Measurements from ENCODE around the gene PAFAH1B2.
"Not testable (repeated sequence)": the region's sequence is repeated elsewhere in the genome, so short reads cannot be mapped to it uniquely, and the experiment has no call there.

The PAFAH1B2 gene

DNA sequence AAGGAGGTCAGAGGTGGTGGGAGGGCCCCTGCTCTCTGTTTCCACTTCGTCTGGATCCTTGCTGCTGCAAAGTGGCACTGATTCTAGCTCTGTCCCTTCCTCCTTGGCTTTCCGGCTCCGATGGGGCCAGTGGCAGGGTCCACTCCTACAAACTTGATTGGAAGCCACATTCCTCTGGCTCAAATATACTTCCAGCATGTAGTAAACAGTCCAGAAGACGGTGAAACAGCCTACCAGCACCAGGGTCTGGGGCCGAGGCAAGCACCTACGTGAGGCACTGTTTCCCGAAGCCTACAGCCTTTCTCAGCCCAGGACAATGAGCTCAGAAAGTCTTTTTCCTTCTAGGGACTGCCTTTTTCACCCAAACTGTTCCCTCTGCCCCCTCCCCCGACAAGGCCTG, 62.0 kb downstream of the PAFAH1B2 start:
- not testable (repeated sequence) for DNase-seq

DNA sequence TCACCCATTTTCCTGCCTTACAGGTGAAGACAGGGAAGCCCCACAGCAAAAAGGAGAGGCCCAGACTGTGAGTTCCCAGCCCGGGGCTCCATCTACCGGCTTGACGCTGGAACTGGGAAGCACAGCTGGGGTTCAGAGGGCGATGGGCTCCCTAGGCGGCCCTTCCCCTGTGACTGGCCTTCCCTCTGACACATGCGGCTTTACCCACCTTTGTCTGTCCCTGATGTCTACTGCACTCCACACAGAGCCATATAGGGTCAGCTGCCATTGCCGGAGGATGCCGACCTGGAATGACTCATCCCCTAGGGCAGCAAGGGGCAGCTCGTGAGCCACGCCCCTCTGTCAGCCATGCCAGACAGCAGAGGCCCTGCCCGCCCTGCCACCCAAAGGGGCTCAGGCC, 62.8 kb downstream of the PAFAH1B2 start:
- not testable (repeated sequence) for DNase-seq

DNA sequence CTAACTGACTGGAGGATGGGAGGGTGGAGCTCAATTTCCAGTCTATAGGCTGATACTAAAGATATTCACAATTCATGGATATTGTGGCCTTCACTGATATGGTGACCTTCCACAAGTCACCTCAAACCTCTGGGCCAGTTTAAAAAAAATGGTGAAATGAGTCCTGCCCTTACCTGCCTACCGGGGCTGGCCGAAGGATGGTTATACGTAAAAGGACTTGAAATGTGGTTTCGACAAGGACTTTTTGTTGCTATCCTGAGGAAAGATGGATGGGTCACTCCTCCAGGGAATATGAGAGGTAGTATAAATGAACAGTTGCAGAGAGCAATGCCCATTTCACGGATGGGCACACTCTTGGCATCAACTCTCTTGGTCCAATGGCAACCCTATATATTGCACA, 63.4 kb downstream of the PAFAH1B2 start:
- DNase-seq, result not testable (repeated sequence)

DNA sequence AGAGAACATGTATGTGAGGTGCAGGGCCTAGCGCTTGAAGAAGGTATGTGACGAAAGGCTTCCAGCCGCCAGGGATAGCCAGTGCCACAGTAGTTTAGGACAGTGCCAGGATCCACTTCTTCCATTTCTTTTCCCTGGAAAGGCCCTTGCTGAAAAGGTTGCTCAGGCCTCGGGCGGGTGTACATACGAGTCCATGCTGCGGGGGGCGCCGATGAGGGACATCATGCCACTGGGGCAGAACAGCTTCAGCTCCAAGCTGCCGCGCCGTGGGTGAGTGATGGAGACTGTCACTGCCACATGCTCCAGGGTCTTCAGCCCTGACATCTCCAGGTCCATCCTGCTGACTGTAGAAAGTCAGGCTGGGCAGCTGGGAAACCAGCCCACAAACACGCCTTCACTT, 64.6 kb downstream of the PAFAH1B2 start:
- not testable (repeated sequence) for DNase-seq

DNA sequence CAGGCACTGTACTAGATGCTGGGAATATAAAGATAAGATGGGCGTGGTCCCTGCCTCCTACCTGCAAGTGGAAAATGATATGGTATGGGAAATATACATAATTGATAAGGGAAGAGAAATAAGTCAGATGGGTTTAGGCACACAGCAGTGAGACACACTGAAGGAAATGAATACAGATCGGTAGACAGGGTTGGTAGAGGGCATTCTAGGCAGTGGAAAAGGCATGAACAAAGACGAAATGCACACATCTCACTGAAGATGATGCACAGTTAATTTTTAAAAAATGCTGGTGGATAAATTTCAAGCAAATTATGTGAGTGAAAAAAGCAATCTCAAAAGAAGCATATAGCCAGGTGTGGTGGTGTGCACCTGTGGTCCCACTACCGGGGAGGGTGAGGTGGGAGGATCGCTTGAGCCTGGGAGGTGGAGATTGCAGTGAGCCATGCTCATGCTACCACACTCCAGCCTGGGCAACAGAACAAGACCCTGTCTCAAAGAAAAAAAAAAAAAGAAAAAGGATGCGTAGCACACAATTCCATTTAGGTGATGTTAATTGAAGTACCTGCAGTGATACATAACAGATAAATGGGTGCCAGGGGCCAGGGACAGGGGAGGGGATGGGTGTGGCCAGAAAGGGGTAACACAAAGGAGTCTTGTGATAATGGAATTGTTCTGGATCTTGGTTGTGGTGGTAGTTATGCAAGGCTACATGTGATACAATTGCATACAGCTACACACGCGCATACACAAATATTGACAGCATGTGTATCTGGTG, 65.5 kb downstream of the PAFAH1B2 start:
- DNase-seq, result not testable (repeated sequence)

DNA sequence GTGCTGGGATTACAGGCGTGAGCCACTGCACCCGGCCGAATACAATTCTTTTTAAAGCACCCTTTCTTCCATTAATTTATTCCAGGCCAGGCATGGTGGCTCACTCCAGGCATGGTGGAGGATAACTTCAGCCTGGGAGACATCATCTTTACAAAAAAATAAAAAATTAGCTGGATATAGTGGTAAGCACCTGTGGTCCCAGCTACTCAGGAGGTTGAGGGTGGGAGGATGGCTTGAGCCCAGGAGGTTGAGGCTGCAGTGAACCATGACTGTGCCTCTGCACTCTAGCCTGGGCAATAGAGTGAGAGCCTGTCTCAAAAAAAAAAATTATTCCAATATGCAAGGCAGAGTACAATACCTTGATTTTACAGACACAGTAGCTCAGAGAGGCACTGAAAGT, 66.5 kb downstream of the PAFAH1B2 start:
- no peak for DNase-seq

DNA sequence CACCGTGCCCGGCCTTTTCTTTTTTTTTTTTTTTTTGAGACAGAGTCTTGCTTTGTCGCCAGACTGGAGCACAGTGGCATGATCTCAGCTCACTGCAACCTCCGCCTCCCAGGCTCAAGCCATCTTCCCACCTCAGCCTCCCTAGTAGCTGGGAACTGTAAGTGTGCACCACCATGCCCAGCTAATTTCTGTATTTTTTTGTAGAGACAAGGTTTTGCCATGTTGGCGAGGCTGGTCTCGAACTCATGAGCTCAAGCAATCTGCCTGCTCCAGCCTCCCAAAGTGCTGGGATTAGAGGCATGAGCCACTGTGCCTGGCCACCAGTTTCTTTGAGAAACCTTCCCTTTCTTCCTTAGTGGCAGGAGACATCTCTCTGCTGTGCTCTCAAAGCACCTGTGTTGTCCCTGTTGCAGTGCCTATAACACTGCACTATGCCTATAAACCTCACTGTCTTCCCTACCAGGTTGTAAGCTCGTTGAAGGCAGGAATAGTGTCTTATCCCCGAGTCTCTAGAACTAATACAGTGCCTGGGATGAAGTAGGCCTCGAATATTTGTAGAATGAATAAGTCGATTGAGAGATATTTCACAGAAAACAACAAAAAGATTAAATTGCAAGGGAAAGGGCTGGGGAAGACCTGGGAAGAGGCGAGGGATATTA, 68.7 kb downstream of the PAFAH1B2 start:
- no peak for DNase-seq

DNA sequence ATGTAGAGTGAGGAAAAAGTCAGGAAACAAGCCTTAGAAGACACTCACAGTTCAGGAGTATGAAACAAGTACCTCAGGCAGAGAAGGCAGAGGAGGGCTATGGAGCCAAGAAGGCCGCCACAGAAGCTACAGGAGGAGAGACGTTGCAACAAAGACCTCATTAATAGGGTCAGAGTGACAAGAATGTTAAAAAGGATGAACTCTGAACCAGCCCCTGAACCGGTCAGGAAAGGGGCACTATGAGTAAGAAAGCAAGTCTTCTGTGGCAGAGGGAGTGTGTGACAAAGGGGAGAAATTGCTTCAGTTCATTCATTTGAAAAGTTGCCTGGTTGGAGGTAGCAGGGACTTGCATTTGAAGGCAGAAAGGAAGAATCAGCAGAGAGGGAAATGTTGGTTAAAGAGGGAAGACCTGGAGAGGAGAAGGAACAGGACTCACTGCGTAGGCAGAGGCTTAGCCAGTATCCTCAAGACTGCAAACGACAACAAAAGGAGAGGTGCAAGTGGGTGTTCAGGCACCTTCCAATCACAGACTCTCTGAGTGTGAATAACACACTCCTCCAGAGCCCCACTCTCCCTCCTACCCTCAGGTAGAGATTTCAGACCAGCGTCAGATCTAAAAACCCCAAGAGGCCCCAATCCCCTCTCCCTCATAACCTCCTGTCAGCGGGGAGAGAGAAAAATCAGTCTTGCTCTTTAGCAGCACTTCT, 70.5 kb downstream of the PAFAH1B2 start:
- no peak for DNase-seq

DNA sequence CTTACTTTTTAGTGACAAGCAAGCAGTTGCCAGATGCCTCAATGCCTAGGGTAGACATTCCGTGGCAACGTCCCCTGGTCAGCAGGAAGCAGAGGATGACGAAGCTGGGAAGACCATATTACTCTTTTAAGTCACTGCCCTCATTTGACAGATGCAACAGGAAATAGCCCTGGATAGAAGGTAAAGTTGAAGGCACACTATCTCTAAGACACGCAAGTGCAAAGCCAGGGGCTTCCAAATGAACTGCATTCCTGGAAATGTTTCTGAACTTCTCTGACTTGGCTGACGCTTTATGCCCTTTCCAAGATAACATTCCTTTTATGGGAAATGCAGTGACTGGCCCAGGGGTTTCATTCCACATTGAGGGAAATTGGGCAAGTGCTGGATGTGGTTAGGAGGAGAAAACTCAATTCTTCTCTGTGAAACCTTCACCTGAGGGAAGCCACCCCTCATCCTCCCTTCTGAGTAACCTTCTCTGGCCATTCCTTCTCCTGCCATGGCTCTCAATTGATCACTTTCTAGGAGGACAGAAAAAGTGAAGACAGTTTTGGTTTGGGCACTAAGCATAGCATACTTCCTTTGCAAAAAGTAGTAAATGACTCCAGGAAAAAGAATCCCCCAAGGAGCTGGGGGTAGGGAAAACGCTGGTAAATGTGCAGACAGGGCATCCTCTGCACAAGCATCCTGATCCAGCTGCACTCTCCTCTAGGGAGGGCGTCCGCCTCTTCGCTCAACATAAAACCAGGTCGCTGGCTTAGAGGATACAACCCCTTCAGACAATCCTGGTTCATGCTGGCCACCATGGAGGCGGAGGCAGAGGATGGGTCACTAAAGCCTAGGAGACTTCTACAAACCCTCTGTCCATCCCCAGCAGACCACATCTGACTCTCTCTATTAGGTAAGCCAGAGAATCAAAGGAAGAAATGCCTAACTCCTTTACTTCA, 73.3 kb downstream of the PAFAH1B2 start:
- no peak for DNase-seq

DNA sequence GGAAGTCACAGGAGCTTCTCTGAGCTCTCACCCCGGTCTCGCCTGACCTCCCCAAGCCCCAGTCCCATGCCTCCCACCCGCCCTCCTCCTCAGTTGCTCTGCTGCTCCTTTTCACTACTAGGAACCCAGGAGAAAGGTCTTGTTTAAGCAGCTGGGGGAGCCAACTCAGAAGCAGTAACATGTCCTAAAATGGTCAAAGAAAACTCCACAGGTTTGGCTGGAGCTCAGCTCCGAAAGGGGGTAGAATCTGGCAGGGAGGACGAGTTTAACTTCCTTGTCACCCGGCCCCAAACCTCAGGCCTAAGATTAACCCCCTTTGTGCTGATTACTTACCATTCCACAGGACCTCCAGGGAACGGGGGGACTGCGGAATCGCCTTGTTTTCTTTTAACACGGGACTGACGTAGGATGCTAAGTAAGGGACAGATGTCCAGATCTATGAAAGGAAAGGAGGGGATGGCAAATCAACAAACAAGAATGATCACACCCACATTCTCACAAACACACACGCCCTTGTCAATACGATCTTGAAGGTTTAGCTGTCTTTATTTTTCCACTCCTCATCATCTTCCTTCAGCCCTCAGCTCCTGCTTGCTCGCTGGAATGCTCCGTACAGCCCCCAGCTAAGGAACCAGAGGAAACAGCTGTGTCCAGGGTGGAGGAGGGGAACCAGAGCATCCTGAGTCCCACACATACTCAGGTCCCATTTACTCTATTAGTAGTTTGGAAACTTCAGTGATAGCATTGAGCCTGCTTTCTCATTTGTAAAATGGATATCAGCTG, 74.2 kb downstream of the PAFAH1B2 start:
- no peak for DNase-seq

DNA sequence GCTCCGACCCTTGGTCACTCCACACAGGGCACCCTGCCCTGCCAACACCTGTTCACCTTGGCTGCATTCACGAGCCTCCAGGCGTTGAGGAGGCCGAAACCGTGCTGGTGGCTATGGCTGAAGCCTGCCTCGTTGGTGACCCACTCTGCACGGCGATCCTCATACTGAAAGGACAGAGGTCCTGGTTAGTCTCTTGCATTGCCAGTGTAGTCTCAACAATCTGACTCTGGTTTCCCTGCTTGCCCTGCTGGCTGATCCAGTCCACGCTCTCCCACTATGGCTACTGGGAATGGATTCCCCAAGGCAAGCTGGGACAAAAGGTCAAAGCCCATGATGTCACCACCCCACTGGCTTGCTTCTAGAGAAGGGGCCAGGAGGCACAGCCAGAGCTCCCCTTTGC, 74.9 kb downstream of the PAFAH1B2 start:
- DNase-seq, result no peak

DNA sequence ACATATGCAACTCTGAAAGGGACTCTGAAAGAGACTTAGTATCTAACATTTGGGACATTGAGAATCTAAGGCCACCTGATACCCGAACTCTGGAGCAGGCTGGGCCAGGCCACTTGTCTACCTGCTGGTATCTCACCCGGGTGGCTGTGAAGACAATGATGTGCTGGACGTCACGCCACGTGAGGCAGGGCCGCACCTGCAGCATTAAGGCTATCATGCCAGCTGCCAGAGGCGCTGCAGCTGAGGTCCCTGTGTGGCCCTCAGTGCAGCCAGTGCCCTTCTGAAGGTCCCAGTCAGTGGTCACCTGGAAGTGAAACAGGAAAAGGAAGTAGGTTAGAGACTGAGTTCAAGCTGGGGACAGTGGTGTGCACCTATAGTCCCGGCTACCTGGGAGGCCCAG, 75.4 kb downstream of the PAFAH1B2 start:
- DNase-seq, result no peak

DNA sequence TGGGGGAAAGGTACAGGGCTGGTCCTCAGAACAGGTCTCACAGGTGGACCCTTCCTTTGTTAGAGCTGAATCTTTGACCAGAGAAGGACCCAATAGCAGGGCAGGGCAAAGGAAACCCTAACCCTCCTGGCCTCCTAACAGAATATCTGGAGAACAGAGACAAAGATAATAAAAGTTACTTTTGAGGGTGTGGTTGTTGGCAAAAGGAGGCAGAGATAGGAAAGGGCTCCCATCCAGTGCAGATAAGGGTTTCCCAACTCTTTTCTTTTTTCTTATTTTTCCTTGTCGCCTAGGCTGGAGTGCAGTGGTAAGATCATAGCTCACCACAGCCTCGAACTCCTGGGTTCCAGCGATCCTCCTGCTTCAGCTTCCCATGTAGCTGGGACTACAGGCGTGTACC, 75.9 kb downstream of the PAFAH1B2 start:
- no peak for DNase-seq

DNA sequence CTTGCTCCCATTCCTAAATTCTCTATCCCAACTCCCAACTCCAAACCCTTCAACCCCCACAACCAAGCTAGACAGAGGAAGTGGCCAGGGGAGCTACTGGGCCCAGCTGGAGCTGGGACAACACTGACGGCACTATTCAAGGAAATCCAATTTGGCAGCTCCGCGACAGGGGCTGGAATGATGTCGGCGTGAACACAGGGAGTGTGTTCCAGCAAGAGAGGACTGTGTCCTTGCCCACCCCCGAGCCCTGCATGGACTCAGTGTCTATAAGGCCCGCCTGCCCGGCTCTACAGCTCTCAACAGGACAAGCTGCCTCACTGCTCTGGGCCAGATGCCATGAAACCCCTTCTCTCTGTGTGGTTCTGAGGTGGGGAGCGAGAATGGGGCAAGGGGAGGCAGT, 76.5 kb downstream of the PAFAH1B2 start:
- no peak for DNase-seq

DNA sequence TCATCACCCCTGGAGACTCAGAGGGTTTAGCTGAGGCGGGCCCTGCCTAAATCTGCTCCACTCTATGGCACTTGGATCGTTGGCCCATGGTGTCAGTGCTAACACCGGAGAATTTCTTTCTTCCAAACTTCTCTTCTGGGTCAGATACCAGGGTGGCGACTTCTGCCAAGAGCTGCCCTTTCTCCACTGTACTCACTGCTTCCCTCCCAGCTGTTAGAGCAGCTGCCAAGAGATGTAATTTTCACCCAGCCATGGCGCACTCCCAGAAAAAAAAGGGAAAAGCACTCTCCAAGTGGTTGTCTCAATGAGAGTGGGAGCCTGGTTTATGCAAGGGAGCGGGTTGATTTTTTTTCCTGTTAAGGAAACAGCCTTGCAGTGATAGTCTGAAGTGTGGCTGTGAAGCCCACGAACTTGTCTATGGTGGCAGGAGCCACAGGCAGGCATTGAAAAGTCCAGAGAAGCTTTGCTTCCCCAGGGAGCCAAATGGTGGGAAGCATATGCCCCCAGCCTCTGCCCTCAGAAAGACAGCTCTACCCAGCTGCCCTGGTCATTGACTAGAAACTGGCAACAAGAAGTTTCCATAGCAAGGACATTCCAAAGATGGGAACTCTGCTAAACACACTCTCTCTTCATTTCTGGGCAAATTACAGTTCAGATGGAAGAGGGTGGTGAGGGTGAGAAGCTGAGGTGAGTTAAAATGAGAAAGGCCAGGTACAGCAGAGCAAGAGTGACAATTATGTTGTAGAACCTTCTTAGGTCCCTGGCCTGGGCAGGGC, 77.1 kb downstream of the PAFAH1B2 start:
- no peak for DNase-seq

DNA sequence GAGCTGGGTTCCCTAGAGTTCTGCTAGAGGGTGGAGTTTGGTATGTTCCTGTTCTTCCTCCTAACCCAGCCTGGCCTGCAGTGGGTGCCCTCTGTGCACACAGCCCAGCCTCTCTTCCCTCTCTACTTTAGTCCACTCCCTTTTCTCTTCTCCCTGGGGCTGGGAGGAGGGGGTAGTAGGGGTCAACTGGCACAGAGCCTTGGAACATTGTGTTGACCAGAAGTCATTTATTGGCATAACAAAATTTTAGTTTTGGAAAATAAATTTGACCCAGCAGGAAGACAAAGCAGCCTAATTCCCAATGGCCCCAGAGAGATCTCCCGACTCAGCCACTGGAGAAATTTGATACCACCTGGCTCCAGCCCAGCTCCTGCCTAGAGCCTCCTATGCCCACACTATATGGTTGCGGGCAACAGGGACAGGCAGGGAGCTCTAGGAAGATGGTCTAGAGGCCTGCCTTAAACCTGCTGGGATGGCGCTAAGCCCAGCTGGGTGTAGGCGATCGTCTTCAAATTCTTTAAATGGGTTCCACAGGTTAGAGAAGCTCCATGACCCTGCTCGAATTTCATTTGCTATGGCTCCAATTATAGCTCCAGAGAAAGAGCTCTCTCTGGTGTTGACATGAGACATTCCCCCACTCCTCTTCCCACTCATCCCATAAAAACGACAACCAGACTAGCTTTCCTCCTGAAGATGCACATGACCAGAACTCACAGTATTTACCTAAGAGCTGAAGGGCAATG, 77.9 kb downstream of the PAFAH1B2 start:
- peak; percentile 40 to 72 for DNase-seq

DNA sequence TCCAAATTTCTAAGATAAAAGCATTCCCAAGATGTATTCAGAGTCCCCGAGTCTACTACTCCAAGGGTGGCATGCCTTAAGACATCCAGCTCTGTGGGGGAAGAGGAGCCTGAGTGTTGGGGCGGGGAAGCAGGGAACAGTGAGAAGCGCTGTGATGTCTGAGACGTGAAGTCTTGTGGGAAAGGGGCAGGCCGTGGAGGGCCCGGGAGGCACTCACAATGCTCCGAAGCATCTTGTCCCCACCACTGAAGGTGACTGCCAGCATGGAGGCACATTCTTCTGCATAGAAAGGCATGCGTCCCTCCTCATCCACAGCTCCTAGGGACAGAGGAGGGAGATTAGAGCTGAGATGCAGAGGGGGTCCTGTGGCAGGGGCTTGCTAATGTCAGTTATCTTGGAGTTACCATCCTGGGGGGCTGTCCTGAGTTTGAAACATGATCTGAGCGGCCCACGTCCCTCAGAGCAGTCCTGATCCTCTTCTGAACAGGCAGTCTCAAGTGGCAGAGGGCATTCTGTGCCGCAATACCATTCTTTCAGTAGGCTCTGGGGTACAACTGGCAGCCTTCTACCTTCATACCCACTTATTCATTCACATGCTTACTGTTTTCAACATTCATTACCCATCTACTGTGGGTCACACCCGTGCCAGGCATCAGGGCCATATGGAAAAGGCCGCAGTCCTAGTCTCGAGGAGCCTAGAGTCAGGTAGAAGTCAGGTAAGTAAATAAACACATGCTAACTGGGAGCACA, 79.1 kb downstream of the PAFAH1B2 start:
- DNase-seq, result no peak

DNA sequence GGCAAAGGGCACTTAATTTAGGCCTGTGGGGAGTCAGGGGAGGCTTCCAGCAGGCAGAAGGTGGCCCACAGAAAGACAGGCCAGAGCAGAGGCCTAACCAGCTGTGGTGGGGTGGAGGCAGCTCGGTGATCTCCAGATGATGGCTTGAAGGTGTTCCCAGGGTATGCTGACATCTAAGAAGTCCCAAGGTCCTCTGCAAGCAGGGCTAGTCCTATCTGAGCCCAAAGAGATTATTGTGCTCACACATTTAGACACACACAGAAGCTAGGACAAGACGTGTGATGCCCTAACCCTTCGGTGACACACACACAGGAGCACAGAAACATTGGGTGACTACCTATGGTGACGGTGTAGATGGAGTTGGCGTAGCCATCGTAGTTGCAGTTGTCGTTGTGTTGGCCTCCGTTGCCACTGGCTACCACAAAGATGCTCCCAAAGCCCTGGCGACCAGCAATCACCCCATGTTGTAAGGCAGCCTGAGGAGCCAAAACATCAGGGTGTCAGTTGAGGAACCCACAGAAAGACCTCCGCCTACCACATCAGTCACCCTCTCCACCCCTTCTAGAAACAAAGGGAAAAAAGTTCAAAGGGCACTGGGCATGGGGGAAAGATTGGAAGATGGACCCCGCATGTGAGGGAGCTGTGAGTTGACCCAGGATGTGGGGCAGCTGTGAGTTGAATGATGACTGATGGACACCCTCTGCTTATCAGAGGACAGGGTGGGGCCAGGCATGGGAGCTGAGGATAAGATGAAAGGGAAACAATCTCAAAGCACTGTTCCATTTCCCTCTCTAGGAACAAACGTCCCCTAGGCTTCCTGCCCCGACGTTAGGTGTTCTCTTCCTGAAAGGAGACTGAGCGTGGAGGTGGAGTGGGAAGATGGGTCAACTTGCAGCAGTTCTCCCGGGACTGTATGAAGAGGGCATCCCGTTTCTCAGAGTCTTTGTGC, 79.9 kb downstream of the PAFAH1B2 start:
- no peak for DNase-seq

Measured in NCI-H526 (cell line).